Activated gamma-delta T cell treated with anti-CD3 and anti-CD28 coated beads, Interleukin-2, amount 50 U/mL, for 16 hours (primary cell): ENCODE results near the gene GABBR2.

Experiments
- DNase-seq: peaks from one replicate; pipeline ENCODE4 v3.0.0-alpha.2; 2020; ENCODE audit warnings: low read depth

The GABBR2 gene

GRCh38 chr9:98708933-98709911, at the start of gene GABBR2:
Gene GABBR2, minus strand, starts transcription at chr9:98708935. Its CDS starts 198 bp downstream, at chr9:98708737.
- no peak for DNase-seq

GRCh38 chr9:98755006-98755618, 46.4 kb upstream of the GABBR2 start:
- no peak for DNase-seq

- no peak for DNase-seq
Measured at GRCh38 chr9:98751210-98751609, 42.5 kb upstream of the GABBR2 start.

GRCh38 chr9:98750364-98751060, 41.8 kb upstream of the GABBR2 start:
- no peak for DNase-seq

- DNase-seq: no peak
Measured at GRCh38 chr9:98747476-98747875, 38.7 kb upstream of the GABBR2 start.

GRCh38 chr9:98745470-98745869, 36.7 kb upstream of the GABBR2 start:
- no peak for DNase-seq

- DNase-seq: no peak
Measured at GRCh38 chr9:98743818-98744611, 35.3 kb upstream of the GABBR2 start.

- DNase-seq: no peak
Measured at GRCh38 chr9:98743329-98743728, 34.6 kb upstream of the GABBR2 start.

GRCh38 chr9:98742325-98743280, 33.9 kb upstream of the GABBR2 start:
- DNase-seq: no peak

GRCh38 chr9:98740226-98740881, 31.6 kb upstream of the GABBR2 start:
- no peak for DNase-seq

GRCh38 chr9:98738741-98739140, 30.0 kb upstream of the GABBR2 start:
- no peak for DNase-seq

- DNase-seq: no peak
Measured at GRCh38 chr9:98736226-98736625, 27.5 kb upstream of the GABBR2 start.

- DNase-seq: no peak
Measured at GRCh38 chr9:98732801-98733200, 24.1 kb upstream of the GABBR2 start.

GRCh38 chr9:98732091-98732490, 23.4 kb upstream of the GABBR2 start:
- no peak for DNase-seq

GRCh38 chr9:98730871-98731270, 22.1 kb upstream of the GABBR2 start:
- DNase-seq: no peak

- DNase-seq: no peak
Measured at GRCh38 chr9:98728500-98728899, 19.8 kb upstream of the GABBR2 start.

GRCh38 chr9:98727428-98727827, 18.7 kb upstream of the GABBR2 start:
- DNase-seq: no peak

- no peak for DNase-seq
Measured at GRCh38 chr9:98726735-98727134, 18.0 kb upstream of the GABBR2 start.

- no peak for DNase-seq
Measured at GRCh38 chr9:98724810-98725530, 16.2 kb upstream of the GABBR2 start.
